ENCODE data around the gene MAP4K1. TPM values are rescaled to one million over a fixed set of nuclear protein-coding genes. Genes with fewer than 3 reads are reported as not detected.

The MAP4K1 gene
- total and polyA plus RNA-seq, 2 of the 13 experiments (the other 11 are each of a cell fraction or from before 2014, with no cell fraction given) = 0.24 to 0.89 TPM

- no TSS peak for BruUV-seq (replicated peaks)
- ATAC-seq (no peak), DNase-seq (ENCODE audit: low spot score) (no peak), FAIRE-seq (no peak)
- peaks cover 11% of the 10 kb centered on the region for H3K4me1 ChIP-seq (ENCODE audit: insufficient read depth, low read length)
- no peaks in the 10 kb centered on the region for H3K9me3 ChIP-seq (ENCODE audit: low read length)
- no peak overlapping the region for H2AFZ ChIP-seq (ENCODE audit: low read length)
- H3K79me2 ChIP-seq (ENCODE audit: insufficient read depth, low read length) = peaks cover 22% of the 10 kb centered on the region
- ChIA-PET CTCF (ENCODE audit: low intra/inter-chr PET ratio, low total read pairs) (no interaction called here), POLR2A (interaction anchor here (0.8 kb wide), 1 partner anchor 233 kb away, joined by 5 read pairs; the partner anchor contains the start of gene RINL)
- intact Hi-C loops (cut with micrococcal nuclease; ENCODE audit: unreplicated experiment) = no loop called here
- H3K9ac ChIP-seq (ENCODE audit: insufficient read depth, low read depth, low read length) = no peak overlapping the region
- 81% methylated on average over 8 of the region's 8 CpGs for WGBS (ENCODE audit: low lambda C conversion rate)
- in situ Hi-C loops (cut with HindIII; ENCODE audit: extremely low pct_ligation_motif_present, low pct_unique_long_range_greater_than_20kb) = no loop called here
- no peak overlapping the region for H3K4me3 ChIP-seq (replicated peaks in 1 of 3; ENCODE audit: insufficient read depth in 1 of 3, low read depth in 2 of 3, low read length in 3 of 3)
- no peak overlapping the region for H3K4me2 ChIP-seq (ENCODE audit: low read depth, low read length)
- no peaks in the 10 kb centered on the region; the same call in 1 of the 2 replicates for H4K20me1 ChIP-seq (ENCODE audit: insufficient read depth, low read length)
- H3K27me3 ChIP-seq (ENCODE audit: control insufficient read depth in 1 of 2, insufficient read depth in 2 of 2, low read length in 2 of 2) = peaks cover 0 to 4% of the 10 kb centered on the region in 2 experiments; a peak in 2 of 5 replicates
- H3K27ac ChIP-seq (ENCODE audit: extremely low read length, insufficient read depth, low read length) = no peak overlapping the region
- H3K36me3 ChIP-seq (replicated peaks in 1 of 2; ENCODE audit: control insufficient read depth in 1 of 2, insufficient read depth in 2 of 2, low read length in 2 of 2) = no peaks in the 10 kb centered on the region
- no peak for TF ChIP-seq HNF4A (CRISPR knock-in tag; IDR thresholded peaks at IDR 0.05)
- TF ChIP-seq, protein P1, sequence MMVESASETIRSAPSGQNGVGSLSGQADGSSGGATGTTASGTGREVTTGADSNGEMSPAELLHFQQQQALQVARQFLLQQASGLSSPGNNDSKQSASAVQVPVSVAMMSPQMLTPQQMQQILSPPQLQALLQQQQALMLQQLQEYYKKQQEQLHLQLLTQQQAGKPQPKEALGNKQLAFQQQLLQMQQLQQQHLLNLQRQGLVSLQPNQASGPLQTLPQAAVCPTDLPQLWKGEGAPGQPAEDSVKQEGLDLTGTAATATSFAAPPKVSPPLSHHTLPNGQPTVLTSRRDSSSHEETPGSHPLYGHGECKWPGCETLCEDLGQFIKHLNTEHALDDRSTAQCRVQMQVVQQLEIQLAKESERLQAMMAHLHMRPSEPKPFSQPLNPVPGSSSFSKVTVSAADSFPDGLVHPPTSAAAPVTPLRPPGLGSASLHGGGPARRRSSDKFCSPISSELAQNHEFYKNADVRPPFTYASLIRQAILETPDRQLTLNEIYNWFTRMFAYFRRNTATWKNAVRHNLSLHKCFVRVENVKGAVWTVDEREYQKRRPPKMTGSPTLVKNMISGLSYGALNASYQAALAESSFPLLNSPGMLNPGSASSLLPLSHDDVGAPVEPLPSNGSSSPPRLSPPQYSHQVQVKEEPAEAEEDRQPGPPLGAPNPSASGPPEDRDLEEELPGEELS (CRISPR knock-in tag; IDR thresholded peaks at IDR 0.05) = no peak
- no peak for TF ChIP-seq MXD4 (CRISPR knock-in tag; IDR thresholded peaks at IDR 0.05)
- TF ChIP-seq ZNF503 (CRISPR knock-in tag; IDR thresholded peaks at IDR 0.05) = no peak
- no peak for TF ChIP-seq FOSL2 (CRISPR knock-in tag; IDR thresholded peaks at IDR 0.05)
- TF ChIP-seq ARID2 (CRISPR knock-in tag; IDR thresholded peaks at IDR 0.05; ENCODE audit: borderline replicate concordance) = no peak
- no peak for TF ChIP-seq HNRNPK (IDR thresholded peaks at IDR 0.05; ENCODE audit: low read depth, low read length, poor library complexity, severe bottlenecking)
- TF ChIP-seq ZNF432 (CRISPR knock-in tag; IDR thresholded peaks at IDR 0.05; ENCODE audit: borderline replicate concordance) = no peak
- TF ChIP-seq DBP (CRISPR knock-in tag; IDR thresholded peaks at IDR 0.05; ENCODE audit: not compliant biosample characterization) = no peak
- no peak for TF ChIP-seq ZNF276 (CRISPR knock-in tag; IDR thresholded peaks at IDR 0.05; ENCODE audit: low read depth)
- TF ChIP-seq AHDC1 (CRISPR knock-in tag; IDR thresholded peaks at IDR 0.05; ENCODE audit: borderline replicate concordance) = no peak
Observed at GRCh38 chr19:38644719-38645118, 27.0 kb upstream of the MAP4K1 start.

All from HepG2 (cell line).